ENCODE data around the gene GIMAP2. TPM values are rescaled to one million over a fixed set of nuclear protein-coding genes. Genes with fewer than 3 reads are reported as not detected.

The GIMAP2 gene
- total RNA-seq, 4 donors from 2014 or later, result 6.7 to 32.4 (median 10.4) TPM

DNA sequence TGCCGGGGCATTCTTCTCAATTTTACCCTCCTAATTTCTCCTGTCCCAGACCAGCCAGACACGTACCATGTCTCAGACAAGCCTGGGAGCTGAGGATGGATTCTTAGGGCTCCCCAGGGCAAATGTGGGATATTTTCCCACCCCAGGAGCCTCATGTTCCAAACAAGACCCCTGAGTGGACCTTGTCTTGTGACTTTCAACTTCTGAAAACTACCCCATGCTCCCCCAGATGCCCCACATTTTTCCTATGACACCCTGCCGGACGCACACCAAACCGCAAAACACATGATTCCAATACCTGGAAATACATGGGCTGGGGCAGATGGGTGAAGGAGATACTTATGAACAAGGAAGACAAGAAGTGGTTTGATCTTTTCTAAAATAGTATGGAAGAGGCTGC is 52.6 kb downstream of the GIMAP2 start:
- H3K4me3 ChIP-seq (replicated peaks in 1 of 3), result peak overlapping the region in 2 of 3 donors; percentile 15 to 23
- no peak for TF ChIP-seq POLR2A (IDR thresholded peaks at IDR 0.05)
- TF ChIP-seq, protein P1, sequence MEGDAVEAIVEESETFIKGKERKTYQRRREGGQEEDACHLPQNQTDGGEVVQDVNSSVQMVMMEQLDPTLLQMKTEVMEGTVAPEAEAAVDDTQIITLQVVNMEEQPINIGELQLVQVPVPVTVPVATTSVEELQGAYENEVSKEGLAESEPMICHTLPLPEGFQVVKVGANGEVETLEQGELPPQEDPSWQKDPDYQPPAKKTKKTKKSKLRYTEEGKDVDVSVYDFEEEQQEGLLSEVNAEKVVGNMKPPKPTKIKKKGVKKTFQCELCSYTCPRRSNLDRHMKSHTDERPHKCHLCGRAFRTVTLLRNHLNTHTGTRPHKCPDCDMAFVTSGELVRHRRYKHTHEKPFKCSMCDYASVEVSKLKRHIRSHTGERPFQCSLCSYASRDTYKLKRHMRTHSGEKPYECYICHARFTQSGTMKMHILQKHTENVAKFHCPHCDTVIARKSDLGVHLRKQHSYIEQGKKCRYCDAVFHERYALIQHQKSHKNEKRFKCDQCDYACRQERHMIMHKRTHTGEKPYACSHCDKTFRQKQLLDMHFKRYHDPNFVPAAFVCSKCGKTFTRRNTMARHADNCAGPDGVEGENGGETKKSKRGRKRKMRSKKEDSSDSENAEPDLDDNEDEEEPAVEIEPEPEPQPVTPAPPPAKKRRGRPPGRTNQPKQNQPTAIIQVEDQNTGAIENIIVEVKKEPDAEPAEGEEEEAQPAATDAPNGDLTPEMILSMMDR (IDR thresholded peaks at IDR 0.05), result no peak
- H3K9me3 ChIP-seq, result no peaks in the 10 kb centered on the region
- H3K36me3 ChIP-seq, result peaks cover 0 to 5% of the 10 kb centered on the region in 2 donors
- no peaks in the 10 kb centered on the region for H3K27me3 ChIP-seq
- DNase-seq, result no peak
- intact Hi-C loops (cut with DNase I), result no loop called here
- WGBS, 2 donors, result 59 to 61% methylated on average over 5 of the region's 5 CpGs
- no peaks in the 10 kb centered on the region for H3K4me1 ChIP-seq
- H3K27ac ChIP-seq, result peak overlapping the region; percentile 64 to 86 (median 70)

DNA sequence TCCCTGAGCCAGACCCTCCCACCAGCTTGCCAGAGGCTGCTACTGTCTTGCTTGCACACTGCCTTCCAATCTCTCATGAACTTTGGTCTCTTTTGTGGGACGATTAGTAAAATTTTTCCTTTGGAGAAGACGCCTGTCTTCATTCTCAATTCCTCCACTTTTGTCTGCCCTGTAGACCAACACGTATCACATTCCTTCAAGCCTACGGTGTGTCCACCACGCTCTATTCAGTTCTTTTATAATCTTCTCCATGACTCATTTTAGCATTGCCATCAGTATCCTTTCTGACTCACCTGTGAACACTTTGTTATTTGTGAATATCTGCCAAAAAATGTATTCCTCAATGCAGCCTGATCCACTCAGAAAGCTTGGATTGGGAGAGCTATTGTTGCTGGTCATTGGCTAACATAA is 53.1 kb downstream of the GIMAP2 start:
- 60 to 65% methylated on average over 5 of the region's 5 CpGs for WGBS, 2 donors
- H3K27ac ChIP-seq, result peak overlapping the region; percentile 64 to 86 (median 70)
- TF ChIP-seq, protein P1 (IDR thresholded peaks at IDR 0.05), result no peak
- no peaks in the 10 kb centered on the region for H3K4me1 ChIP-seq
- peaks cover 0 to 5% of the 10 kb centered on the region in 2 donors for H3K36me3 ChIP-seq
- intact Hi-C loops (cut with DNase I), result no loop called here
- DNase-seq, result no peak
- H3K9me3 ChIP-seq, result no peaks in the 10 kb centered on the region
- no peaks in the 10 kb centered on the region for H3K27me3 ChIP-seq
- peak overlapping the region in 1 of 3 donors; percentile 15 for H3K4me3 ChIP-seq (replicated peaks in 1 of 3)

DNA sequence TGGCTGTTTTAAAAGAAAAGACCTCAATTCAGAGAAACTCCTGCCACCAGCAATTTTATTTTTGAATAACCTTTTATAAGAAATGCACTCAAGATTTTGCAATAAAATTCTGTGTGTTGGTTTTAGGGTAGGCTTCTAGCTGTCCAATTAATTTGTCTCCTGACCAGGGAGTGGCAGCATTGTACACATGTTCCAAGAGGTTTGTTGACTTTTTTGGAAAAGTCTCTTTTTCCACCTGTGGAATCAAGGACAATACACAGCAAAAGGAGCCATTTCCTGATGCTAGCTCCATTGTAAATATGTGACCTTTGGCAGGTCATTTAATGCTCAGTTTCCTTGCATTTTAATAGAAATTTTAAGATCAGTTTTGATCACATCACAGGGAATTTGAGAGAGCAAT is 53.5 kb downstream of the GIMAP2 start:
- Histone ChIP-seq H3K27ac (peak overlapping the region; percentile 3 to 86 (median 64)), H3K9me3 (no peaks in the 10 kb centered on the region), H3K36me3 (peaks cover 0 to 5% of the 10 kb centered on the region in 2 donors), H3K4me1 (no peaks in the 10 kb centered on the region), H3K4me3 (replicated peaks in 1 of 3) (peak overlapping the region in 1 of 3 donors; percentile 15), H3K27me3 (no peaks in the 10 kb centered on the region)
- TF ChIP-seq, protein P1 (IDR thresholded peaks at IDR 0.05), result no peak
- no peak for TF ChIP-seq POLR2A (IDR thresholded peaks at IDR 0.05)
- no peak for DNase-seq
- intact Hi-C loops (cut with DNase I), result no loop called here

DNA sequence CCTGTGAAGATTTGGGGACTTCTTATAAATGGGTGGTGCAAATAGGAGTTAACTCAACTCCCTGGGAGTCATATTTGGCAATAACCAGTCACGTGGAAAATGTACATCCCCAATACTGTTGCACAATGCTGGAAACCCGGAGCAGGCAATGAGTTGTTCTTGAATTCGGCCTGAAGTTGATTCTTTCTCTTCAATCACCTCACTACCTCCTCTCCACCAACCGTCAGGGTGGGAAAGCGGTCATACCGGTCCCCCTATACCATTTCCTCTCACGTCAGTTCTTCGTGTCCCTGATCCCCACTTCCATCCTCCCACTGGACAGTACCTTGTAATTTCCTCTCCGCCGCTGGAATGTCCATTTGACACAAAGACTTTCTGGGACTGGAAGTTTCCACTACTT is 54.5 kb downstream of the GIMAP2 start:
- no peak for DNase-seq
- no peak for TF ChIP-seq POLR2A (IDR thresholded peaks at IDR 0.05)
- TF ChIP-seq, protein P1 (IDR thresholded peaks at IDR 0.05), result no peak
- Histone ChIP-seq H3K4me3 (replicated peaks in 1 of 3) (peak overlapping the region in 1 of 3 donors; percentile 15), H3K36me3 (peaks cover 0 to 5% of the 10 kb centered on the region in 2 donors), H3K27me3 (no peaks in the 10 kb centered on the region), H3K4me1 (no peaks in the 10 kb centered on the region), H3K27ac (peak overlapping the region in 2 of 3 donors; percentile 64 to 86), H3K9me3 (no peaks in the 10 kb centered on the region)
- 63 to 71% methylated on average over 10 of the region's 10 CpGs for WGBS, 2 donors
- intact Hi-C loops (cut with DNase I), result loop anchor here (10.0 kb wide), 1 partner anchor 285 kb away; the partner anchor contains the start of gene GIMAP8

DNA sequence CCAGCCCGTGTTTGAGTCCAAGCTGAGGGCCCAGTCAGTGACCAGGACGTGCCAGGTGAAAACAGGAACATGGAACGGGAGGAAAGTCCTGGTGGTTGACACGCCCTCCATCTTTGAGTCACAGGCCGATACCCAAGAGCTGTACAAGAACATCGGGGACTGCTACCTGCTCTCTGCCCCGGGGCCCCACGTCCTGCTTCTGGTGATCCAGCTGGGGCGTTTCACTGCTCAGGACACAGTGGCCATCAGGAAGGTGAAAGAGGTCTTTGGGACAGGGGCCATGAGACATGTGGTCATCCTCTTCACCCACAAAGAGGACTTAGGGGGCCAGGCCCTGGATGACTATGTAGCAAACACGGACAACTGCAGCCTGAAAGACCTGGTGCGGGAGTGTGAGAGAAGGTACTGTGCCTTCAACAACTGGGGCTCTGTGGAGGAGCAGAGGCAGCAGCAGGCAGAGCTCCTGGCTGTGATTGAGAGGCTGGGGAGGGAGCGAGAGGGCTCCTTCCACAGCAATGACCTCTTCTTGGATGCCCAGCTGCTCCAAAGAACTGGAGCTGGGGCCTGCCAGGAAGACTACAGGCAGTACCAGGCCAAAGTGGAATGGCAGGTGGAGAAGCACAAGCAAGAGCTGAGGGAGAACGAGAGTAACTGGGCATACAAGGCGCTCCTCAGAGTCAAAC is 56.9 kb downstream of the GIMAP2 start:
- intact Hi-C loops (cut with DNase I), result loop anchor here (10.0 kb wide), 1 partner anchor 288 kb away; the partner anchor contains the start of gene GIMAP8
- no peak for DNase-seq
- H3K4me3 ChIP-seq (replicated peaks in 1 of 3), result no peak overlapping the region
- no peaks in the 10 kb centered on the region for H3K4me1 ChIP-seq
- H3K27ac ChIP-seq, result no peak overlapping the region
- H3K36me3 ChIP-seq, result peaks cover 0 to 5% of the 10 kb centered on the region in 2 donors
- H3K9me3 ChIP-seq, result no peaks in the 10 kb centered on the region
- WGBS, 2 donors, result 77 to 78% methylated on average over 13 to 14 of the region's 14 CpGs
- no peak for TF ChIP-seq POLR2A (IDR thresholded peaks at IDR 0.05)
- TF ChIP-seq, protein P1 (IDR thresholded peaks at IDR 0.05), result no peak
- no peaks in the 10 kb centered on the region for H3K27me3 ChIP-seq
